GM21381 (cell line): ENCODE data around the gene DYNC2LI1.

Experiments
- ATAC-seq: cut with Tn5 transposase; IDR thresholded peaks from one replicate; pipeline ENCODE4 v1.9.1; 2021; ENCODE audit warnings: mild to moderate bottlenecking, moderate library complexity; ENCODE audit not compliant: unreplicated experiment

DYNC2LI1 gene

DNA sequence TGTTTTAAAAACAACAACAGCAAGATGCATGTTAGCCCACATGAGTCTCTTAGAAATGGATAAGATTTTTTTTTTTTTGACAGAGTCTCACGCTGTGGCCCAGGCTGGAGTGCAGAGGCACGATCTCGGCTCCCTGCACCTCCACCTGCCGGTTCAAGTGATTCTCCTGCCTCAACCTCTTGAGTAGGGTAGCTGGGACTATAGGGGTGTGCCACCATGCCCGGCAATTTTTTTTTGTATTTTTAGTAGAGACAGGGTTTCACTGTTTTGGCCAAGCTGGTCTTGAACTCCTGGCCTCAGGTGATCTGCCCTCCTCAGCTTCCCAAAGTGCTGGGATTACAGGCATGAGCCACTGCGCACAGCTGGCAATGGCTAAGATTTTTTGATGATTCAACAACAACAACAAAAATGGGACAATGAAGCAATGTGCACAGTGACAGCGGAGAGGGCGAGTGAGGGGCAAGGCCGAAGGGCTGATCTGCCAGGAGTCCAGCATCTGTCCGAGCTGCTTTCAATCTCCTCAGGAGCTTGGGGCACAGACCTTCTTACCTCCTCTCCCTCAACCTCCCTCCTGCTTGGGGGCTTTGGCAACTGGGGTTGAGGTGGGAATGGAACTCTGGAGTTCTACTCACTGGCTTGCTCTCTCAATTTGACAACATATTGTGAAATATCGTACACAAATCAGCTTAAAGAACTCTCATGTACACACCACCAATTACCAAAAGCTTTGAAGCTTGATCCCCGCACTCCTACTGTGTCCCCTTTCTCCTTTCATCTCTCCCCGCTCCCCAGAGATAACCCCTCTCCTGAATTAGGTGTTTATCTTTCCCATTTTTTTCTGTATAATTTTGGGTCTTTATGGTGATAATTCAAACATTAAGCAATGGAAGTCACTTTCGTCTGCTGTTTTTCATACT lies 68.4 kb downstream of the DYNC2LI1 start:
- ATAC-seq = no peak

DNA sequence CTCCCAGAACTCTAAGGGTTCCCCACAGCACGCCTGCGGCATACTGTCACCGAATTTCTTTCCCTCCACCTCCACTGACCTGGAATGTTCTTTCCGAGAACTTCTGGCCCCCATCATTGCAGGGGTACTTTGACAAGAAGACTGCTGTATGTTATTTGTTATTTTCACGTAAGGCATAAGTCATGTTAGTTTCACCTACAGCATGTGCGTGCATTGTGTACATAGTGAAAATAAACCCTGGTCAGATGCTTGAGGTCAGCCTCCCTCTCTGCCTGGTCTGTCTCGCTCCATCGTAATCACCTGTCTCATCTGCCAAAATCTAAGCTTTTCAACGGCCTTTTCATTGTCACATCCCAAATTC lies 69.0 kb downstream of the DYNC2LI1 start:
- ATAC-seq = no peak

DNA sequence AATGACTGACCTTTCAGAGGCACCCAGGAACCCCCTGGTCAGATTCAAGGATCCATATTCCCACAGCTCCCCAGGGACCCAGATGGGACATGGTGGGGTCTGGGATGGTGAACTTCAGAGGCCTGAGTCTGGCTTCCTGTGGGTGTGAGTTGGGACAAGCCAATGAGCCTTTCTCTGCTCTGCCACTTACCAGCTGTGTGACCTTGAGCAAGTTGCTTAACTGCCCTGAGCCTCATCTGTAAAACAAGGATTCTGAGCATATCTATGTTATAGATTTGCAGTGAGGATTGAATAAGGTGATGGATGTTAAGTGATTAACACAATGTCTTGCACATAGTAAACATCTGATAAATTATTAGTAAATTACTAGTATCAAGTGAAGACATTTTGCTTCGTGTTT lies 71.3 kb downstream of the DYNC2LI1 start:
- ATAC-seq = no peak

- no peak for ATAC-seq
Measured at GRCh38 chr2:43846140-43846793, 72.4 kb downstream of the DYNC2LI1 start.

GRCh38 chr2:43848214-43848613 lies 74.4 kb downstream of the DYNC2LI1 start:
- no peak for ATAC-seq

GRCh38 chr2:43851011-43851980 lies 77.5 kb downstream of the DYNC2LI1 start:
- no peak for ATAC-seq

DNA sequence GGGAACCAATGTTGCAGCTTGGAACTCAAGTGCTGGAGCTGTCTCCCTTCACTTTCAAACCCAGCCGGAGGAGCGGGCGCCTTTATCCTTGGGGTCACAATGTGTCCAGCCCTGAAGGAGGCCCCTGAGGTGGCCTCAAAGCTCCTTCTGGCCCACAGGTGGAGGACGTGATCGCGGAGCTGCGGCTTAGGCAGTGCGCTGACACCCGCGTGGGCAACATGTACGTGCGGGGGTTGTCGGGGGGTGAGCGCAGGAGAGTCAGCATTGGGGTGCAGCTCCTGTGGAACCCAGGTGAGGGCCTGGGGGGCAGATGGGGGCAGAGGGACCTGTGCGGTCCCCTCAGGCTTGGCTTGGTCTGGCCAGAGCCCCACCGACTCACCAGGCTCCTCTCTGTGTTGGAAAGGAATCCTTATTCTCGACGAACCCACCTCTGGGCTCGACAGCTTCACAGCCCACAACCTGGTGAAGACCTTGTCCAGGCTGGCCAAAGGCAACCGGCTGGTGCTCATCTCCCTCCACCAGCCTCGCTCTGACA lies 78.4 kb downstream of the DYNC2LI1 start:
- ATAC-seq = no peak

GRCh38 chr2:43853141-43854081 lies 79.6 kb downstream of the DYNC2LI1 start:
- no peak for ATAC-seq

GRCh38 chr2:43854671-43855070 lies 80.8 kb downstream of the DYNC2LI1 start:
- ATAC-seq = no peak

GRCh38 chr2:43855292-43855691 lies 81.5 kb downstream of the DYNC2LI1 start:
- ATAC-seq = no peak
